ENCODE data around the gene SLC1A1.
"Not testable (repeated sequence)": the region's sequence is repeated elsewhere in the genome, so short reads cannot be mapped to it uniquely, and the experiment has no call there.

Gene SLC1A1

GRCh38 chr9:4519604-4520003 is 29.3 kb downstream of the SLC1A1 start:
- no peak for DNase-seq (ENCODE audit: low spot score)
- no peak overlapping the region for H3K4me3 ChIP-seq
- no peak for TF ChIP-seq CTCF (IDR thresholded peaks at IDR 0.05)
- H3K27ac ChIP-seq: no peak overlapping the region

GRCh38 chr9:4520055-4520454 is 29.8 kb downstream of the SLC1A1 start:
- H3K4me3 ChIP-seq: no peak overlapping the region
- no peak overlapping the region for H3K27ac ChIP-seq
- no peak for TF ChIP-seq CTCF (IDR thresholded peaks at IDR 0.05)
- no peak for DNase-seq (ENCODE audit: low spot score)

- TF ChIP-seq CTCF (IDR thresholded peaks at IDR 0.05): no peak
- Histone ChIP-seq H3K4me3 (no peak overlapping the region), H3K27ac (no peak overlapping the region)
- no peak for DNase-seq (ENCODE audit: low spot score)
These were observed 40.1 kb downstream of the SLC1A1 start for GRCh38 chr9:4530375-4530774.

GRCh38 chr9:4530831-4531230 is 40.6 kb downstream of the SLC1A1 start:
- not testable (repeated sequence) for H3K4me3 ChIP-seq; H3K27ac ChIP-seq; DNase-seq (ENCODE audit: low spot score)

GRCh38 chr9:4531355-4531754 is 41.1 kb downstream of the SLC1A1 start:
- not testable (repeated sequence) for H3K4me3 ChIP-seq; H3K27ac ChIP-seq; DNase-seq (ENCODE audit: low spot score)

- not testable (repeated sequence) for H3K27ac ChIP-seq; H3K4me3 ChIP-seq; DNase-seq (ENCODE audit: low spot score)
These were observed 43.6 kb downstream of the SLC1A1 start for GRCh38 chr9:4533881-4534280.

- not testable (repeated sequence) for H3K27ac ChIP-seq; DNase-seq (ENCODE audit: low spot score); H3K4me3 ChIP-seq
These were observed 45.9 kb downstream of the SLC1A1 start for GRCh38 chr9:4536196-4536595.

- H3K27ac ChIP-seq: no peak overlapping the region
- no peak for TF ChIP-seq CTCF (IDR thresholded peaks at IDR 0.05)
- no peak for DNase-seq (ENCODE audit: low spot score)
- H3K4me3 ChIP-seq: no peak overlapping the region
These were observed 47.3 kb downstream of the SLC1A1 start for GRCh38 chr9:4537581-4537980.

GRCh38 chr9:4538107-4538506 is 47.8 kb downstream of the SLC1A1 start:
- no peak overlapping the region for H3K4me3 ChIP-seq
- TF ChIP-seq CTCF (IDR thresholded peaks at IDR 0.05): no peak
- H3K27ac ChIP-seq: no peak overlapping the region
- no peak for DNase-seq (ENCODE audit: low spot score)
